GM19023 (cell line): ENCODE data around the gene BNC2.
"Not testable (repeated sequence)": the region's sequence is repeated elsewhere in the genome, so short reads cannot be mapped to it uniquely, and the experiment has no call there.

Experiments used
- ATAC-seq: cut with Tn5 transposase; IDR thresholded peaks from one replicate; pipeline ENCODE4 v1.9.1; 2021; ENCODE audit warnings: mild to moderate bottlenecking, moderate library complexity; ENCODE audit not compliant: unreplicated experiment

BNC2 gene

DNA sequence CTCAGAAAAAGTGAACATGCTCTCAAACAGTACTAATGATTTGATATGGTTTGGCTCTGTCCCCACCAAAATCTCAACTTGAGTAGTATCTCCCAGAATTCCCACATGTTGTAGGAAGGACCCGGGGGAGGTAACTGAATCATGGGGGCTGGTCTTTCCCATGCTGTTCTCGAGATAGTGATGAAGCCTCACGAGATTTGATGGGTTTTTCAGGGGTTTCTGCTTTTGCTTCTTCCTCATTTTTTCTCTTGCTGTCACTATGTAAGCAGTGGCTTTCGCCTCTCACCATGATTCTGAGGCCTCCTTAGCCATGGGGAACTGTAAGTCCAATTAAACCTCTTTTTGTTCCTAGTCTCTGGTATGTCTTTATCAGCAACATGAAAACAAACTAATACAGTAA, 401.3 kb downstream of the BNC2 start:
- no peak for ATAC-seq

- no peak for ATAC-seq
These were observed 408.6 kb downstream of the BNC2 start for GRCh38 chr9:16461851-16462250.

DNA sequence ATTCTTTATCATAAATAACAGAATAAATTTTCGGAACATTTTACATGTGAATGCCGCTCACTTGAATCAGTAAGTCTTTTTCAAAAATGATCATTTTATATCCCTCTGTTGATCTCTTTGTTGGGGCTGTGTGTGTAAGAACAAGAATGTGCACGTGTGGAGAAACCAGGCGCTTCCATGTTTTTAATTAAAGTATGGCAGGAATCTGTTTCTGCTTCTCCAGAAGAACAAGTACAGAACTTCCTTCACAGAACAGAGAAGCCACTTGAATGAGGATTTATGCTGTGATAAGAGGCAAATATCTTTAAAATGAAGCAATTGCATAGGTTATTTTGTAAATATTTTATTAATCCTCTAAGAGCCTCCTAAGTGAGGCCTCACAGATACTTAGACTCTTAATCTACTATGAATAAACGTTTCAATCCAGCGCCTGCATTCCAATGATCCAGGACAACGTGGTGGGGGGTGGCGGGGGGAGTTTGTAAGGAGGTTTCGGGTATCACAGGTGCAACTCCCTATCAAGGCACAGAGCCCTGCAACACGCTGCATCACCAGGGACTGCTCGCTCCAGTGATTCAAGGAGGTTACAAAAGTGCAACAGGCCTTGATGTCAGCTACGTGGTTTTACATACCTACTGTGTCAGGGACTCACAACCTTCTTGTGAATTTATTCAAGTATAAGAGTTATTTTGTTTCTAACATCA, 409.2 kb downstream of the BNC2 start:
- ATAC-seq, result no peak

GRCh38 chr9:16460696-16461095, 409.8 kb downstream of the BNC2 start:
- no peak for ATAC-seq

DNA sequence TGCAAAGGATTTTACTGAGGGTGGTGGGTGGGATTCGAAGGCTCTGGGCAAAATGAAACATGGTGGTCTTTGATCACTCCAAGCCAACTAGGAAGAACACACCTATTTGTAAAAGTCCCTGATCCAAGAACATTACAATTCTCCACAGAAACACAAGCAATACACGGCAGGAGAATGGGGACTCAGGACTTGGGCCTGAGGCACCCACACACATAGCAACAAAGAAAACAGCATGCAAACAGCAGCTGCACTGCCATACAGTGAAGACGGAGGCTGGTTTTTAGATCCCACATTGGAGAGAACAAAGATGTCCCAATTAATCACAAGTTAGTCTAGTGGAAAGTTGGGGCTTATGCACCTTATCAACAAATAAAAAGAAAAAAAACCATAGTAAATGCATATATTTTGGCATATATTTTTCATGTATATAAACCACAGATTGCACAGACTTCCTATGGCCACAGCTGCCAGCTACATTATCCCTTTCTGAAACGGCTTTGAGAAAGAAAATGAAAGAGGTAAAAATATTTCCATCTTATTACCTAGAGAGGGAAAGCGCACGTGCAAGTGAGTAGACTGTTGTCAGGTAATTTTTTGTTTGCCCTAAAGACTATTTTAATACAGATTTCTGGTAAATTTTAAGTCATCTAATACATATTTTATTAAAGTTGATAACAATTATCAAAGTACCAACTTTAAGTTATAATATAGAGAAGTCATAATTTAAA, 410.9 kb downstream of the BNC2 start:
- ATAC-seq, result peak; percentile 59

DNA sequence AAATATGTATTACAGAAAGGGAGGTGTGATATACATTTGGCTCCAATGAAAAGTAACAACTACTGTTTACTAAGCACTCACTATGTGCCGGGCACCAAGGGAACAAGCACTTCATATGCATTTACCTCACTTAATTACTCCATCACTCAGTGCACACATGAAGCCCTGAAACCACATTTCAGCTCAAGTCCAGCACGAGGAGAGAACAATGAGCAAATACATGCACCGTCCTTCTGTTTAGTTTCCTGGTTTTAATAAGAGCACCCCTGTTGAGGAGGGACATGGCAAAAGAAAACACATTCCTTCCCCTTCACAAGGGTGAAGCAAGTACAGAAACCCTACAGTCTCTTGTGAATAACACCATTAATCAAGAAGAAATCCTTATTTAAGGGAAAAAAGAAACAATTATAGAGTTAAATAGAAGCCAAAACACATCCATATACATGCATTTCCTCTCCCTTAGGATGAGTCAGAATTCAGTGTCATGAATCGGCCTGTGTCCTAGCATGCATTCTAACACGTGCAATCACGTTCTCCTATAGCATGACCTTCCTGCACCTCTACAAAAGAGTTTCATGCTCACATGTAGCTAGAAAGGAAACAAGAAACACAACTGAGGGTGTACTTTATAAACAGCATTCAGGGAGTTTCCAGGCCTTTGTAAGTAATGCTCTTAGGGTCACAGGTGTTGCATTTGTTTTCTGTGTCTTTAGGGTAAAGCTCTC, 411.6 kb downstream of the BNC2 start:
- peak; percentile 73 for ATAC-seq

DNA sequence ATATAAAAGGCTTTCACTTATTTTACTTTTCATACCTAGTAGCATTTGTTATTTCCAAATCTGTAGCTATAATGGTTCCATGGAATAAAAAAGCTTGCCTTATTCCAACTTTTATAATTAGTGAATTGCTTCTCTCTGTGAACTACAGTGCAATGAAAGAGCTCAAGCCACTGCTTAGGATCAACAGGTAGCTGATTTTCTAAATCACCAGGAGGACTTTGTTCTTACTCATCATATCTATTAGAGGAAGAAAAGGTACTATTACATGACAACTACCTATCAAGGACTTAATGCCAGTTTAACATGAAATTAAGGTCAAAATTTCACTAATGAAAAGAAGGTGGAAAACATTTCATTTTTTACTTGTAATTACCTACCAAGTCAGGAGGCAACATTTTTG, 414.6 kb downstream of the BNC2 start:
- no peak for ATAC-seq

- no peak for ATAC-seq
These were observed 417.1 kb downstream of the BNC2 start for GRCh38 chr9:16453390-16453789.

DNA sequence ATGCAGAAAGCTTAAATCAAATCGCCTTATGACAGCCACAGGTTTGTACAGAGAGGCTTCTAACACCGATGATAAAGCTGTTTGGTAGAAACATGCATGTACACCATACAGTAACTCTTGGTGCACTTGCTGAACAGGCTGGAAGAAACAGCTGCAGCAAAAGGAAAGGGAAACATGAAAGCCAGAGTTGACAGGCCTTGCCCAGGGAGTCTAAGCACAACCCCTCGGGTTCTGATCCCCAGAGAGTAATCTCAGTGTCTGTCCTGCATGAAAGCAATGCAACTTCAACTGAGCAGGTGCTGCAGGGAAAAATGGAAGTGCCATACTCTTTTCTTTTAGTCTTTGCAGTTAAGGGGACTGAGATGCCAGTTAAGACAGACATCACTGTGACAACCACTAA, 419.9 kb downstream of the BNC2 start:
- ATAC-seq, result peak; percentile 57

DNA sequence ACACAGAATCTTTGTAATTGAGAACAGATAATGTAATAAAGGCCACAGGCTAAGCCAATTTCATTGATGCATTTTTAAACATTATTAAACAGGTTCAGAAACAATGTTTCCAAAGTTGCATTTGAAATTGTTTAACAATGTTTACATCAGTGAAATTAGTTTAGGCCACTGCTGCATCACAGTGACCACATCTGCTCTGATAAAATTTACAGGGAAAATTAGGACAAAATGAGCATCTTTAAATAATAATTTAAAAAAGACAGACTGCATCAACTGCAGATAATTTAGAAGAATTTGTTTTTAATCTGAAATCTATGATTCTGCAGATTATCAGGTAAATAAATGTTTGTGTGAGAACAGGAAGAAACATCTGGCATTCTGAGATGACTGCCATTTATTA, 420.4 kb downstream of the BNC2 start:
- no peak for ATAC-seq

- no peak for ATAC-seq
These were observed 421.3 kb downstream of the BNC2 start for GRCh38 chr9:16449076-16449730.

DNA sequence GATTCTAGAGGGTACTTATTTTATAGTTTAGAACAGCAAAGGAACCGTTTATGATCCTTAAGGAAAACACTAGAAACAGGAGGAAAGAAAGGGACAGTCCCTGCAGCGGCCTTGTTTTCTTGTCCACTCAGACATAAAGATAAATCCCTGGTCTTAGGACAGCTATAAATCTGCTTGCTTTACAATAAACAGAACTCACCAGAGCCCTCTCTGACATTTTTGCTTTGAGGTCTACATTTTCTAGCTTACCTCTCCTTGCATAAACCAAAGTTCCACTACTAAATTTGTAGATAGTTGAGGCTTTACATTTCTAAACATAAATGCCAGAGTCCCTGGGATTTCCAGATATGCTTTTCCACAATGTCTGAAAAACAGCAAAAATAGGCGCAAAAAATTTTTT, 422.5 kb downstream of the BNC2 start:
- no peak for ATAC-seq

GRCh38 chr9:16446636-16447035, 423.8 kb downstream of the BNC2 start:
- no peak for ATAC-seq

DNA sequence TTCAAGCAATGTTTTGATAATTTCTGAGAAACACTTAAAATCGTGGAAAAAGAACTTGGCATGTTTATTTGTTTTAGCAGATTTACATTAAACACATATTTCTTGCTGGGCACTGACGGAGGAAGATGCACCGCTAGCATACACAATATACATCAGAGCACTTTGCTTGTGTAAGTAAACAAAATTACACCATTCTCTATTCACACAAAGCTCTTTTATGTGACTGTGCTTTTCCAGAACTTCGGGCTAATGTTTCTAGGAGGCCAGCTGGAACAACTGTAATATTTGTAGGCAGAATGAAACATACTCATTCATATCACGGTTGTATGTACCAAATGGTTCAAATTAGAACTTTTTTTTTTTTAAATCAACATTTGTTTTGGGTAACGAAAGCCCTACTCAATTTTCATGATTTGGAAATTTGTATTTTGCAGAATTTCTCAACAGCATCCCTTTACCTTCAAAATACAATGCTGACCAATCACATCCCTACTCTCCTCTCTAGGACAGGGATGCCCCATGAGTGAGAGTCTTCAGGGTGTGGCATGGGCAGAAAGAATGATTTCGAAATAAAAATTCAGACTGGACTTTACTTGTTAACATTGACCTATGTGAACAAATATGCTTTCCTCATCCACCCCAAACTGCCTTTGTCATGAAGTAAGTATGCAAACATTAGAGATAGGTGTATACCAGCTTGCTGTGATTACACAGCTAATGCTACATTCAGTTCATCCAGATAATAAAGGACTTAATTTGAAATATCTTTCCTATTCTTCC, 425.1 kb downstream of the BNC2 start:
- ATAC-seq, result no peak

- no peak for ATAC-seq
These were observed 427.8 kb downstream of the BNC2 start for GRCh38 chr9:16442622-16443021.

DNA sequence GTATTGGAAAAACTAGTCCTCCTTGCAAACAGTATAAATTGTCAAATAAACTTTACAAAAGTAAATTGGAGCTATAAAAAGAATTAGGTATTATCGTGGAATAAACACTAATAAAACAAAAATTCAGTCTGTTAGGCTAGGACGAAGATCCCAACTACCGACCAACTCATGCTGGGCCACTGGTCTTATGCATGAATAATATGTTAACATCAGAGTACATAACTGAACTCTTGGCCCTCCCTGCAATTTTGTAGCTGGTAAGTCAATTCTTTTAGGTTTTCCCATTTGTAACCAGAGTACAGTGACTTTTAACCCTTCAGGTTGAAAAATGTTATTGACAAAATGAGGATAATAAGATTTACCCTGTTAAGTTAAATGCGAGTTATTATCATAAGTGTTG, 428.7 kb downstream of the BNC2 start:
- no peak for ATAC-seq

DNA sequence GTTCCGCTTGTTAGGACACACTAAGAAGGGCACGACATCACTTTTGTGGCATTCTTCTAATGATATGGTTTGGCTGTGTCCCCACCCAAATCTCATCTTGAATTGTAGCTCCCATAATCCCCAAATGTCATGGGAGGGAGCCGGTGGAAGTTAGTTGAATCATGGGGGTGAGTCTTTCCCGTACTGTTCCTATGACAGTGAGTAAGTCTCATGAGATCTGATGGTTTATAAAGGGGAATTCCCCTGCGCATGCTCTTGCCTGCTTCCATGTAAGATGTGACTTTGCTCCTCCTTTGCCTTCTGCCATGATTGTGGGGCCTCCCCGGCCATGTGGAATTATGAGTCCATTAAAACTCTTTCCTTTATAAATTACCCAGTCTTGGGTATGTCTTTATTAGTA, 431.6 kb downstream of the BNC2 start:
- ATAC-seq, result not testable (repeated sequence)

DNA sequence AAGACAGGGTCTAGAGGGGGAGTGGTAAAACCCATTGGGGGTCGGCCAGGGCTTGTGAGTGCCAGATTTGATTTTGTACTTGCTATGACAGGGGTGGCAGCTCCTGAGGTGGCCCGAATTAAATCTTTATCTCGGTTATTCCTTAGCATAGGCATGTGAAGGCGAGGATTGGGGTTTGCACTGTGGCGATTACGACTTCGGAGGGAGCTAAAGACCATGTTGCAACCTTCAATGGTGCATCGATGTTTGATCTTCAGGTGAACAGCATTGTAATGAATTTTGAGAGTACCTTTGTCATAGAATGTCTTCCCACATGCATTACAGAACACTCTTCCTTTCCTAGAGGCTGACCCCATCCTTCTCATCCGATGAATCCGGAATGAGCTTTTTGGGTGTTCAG, 433.9 kb downstream of the BNC2 start:
- no peak for ATAC-seq

DNA sequence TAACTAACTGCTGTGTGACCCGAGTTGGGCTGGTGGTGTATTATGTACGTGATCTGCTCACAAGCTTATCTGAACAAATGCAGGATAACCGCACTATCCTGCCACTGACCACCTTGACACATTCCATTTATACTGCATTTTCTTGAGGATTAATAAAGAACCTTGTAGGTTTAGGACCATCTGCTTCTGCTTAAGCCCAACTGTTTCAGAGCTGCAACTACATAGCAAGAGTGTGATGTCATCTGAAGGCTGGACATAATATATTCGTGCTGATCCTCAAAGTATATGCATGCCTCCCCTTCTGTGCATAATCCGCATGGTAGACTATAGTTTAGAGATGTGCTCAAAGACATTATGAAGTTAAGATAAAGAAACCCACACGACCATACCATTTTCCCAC, 435.9 kb downstream of the BNC2 start:
- no peak for ATAC-seq

DNA sequence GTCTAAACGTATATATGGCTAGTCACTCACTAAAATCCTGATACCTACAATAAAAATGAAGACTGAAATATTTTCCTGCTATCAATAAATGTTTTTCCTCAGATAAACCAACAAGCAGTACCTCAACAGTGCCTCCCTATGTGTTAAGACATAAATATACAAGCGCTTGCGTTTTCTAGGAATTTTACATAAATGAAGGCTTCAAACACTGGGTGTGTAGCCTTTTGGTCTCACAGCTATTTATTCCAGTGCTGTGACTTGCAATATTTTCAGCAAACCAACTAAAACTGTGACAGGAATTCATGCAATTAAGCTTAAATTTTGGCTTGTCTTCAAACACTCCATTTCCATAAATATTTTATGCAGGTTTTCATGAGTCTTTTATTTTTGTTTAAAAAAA, 437.0 kb downstream of the BNC2 start:
- no peak for ATAC-seq
